GM12891 (cell line): ENCODE results near the gene KDM3A.

ENCODE experiments used
- POLR2A ChIP-seq: IDR thresholded peaks from 2 replicates; pipeline ENCODE4 v1.6.1; 2011; ENCODE audit warnings: low read depth, low read length, control low read depth
- POLR2AphosphoS5 ChIP-seq: IDR thresholded peaks from 2 replicates; pipeline ENCODE4 v1.6.1; 2011; ENCODE audit warnings: low read depth, low read length, control low read depth
- TAF1 ChIP-seq: IDR thresholded peaks from 2 replicates; pipeline ENCODE4 v1.6.1; 2011; ENCODE audit warnings: low read depth, low read length, control low read depth

GRCh38 chr2:86440631-86441391 is at the start of gene KDM3A:
- TF ChIP-seq POLR2AphosphoS5 (no peak; the same call in 1 of the 2 replicates), POLR2A (no peak), TAF1 (peak; percentile 65)
